ENCODE data around the gene FBRSL1. TPM values are rescaled to one million over a fixed set of nuclear protein-coding genes. Genes with fewer than 3 reads are reported as not detected.
A peak's percentile ranks its signal among the peaks of the same experiment; 100 is the strongest.

FBRSL1 gene
- total and polyA plus RNA-seq, 2 donors from 2014 or later: 23.8 to 44.7 TPM

- no peak overlapping the region for H3K9ac ChIP-seq (ENCODE audit: low read length in 3 of 3)
- peaks cover 0 to 2% (median 0%) of the 10 kb centered on the region in 3 donors for H3K9me3 ChIP-seq (ENCODE audit: control insufficient read depth in 2 of 3, insufficient read depth in 1 of 3, low read length in 3 of 3)
- no peak for TF ChIP-seq CTCF (IDR thresholded peaks at IDR 0.05; ENCODE audit: borderline replicate concordance, extremely low read depth, insufficient read depth)
- peak in 2 of 5 donors; percentile 66 to 68 for DNase-seq
- peaks cover 0 to 2% (median 0%) of the 10 kb centered on the region in 3 donors for H3K36me3 ChIP-seq (ENCODE audit: control insufficient read depth in 2 of 3, insufficient read depth in 3 of 3, low read length in 3 of 3)
- no peaks in the 10 kb centered on the region for H3K27me3 ChIP-seq (ENCODE audit: control insufficient read depth, insufficient read depth, low read length)
- intact Hi-C loops (cut with DNase I): no loop called here
- no peak overlapping the region for H3K4me3 ChIP-seq (ENCODE audit: low read length in 3 of 3)
- FAIRE-seq: no peak
- H3K4me1 ChIP-seq (ENCODE audit: control insufficient read depth in 2 of 3, insufficient read depth in 2 of 3, low read depth in 1 of 3, low read length in 3 of 3): peaks cover 0 to 8% (median 0%) of the 10 kb centered on the region in 3 donors
- no peak overlapping the region for H3K27ac ChIP-seq (ENCODE audit: low read depth in 2 of 2, low read length in 2 of 2)
Measured at GRCh38 chr12:132545164-132545953, 55.4 kb downstream of the FBRSL1 start.

GRCh38 chr12:132545955-132546354 is 56.0 kb downstream of the FBRSL1 start:
- no peak for DNase-seq
- no peaks in the 10 kb centered on the region for H3K27me3 ChIP-seq (ENCODE audit: control insufficient read depth, insufficient read depth, low read length)
- peaks cover 0 to 2% (median 0%) of the 10 kb centered on the region in 3 donors for H3K36me3 ChIP-seq (ENCODE audit: control insufficient read depth in 2 of 3, insufficient read depth in 3 of 3, low read length in 3 of 3)
- no peak overlapping the region for H3K4me3 ChIP-seq (ENCODE audit: low read length in 3 of 3)
- peaks cover 0 to 2% (median 0%) of the 10 kb centered on the region in 3 donors for H3K9me3 ChIP-seq (ENCODE audit: control insufficient read depth in 2 of 3, insufficient read depth in 1 of 3, low read length in 3 of 3)
- FAIRE-seq: no peak
- H3K4me1 ChIP-seq (ENCODE audit: control insufficient read depth in 2 of 3, insufficient read depth in 2 of 3, low read depth in 1 of 3, low read length in 3 of 3): peaks cover 0 to 8% (median 0%) of the 10 kb centered on the region in 3 donors
- no peak for TF ChIP-seq CTCF (IDR thresholded peaks at IDR 0.05; ENCODE audit: borderline replicate concordance, extremely low read depth, insufficient read depth)
- no peak overlapping the region for H3K9ac ChIP-seq (ENCODE audit: low read length in 3 of 3)
- intact Hi-C loops (cut with DNase I): no loop called here
- no peak overlapping the region for H3K27ac ChIP-seq (ENCODE audit: low read depth in 2 of 2, low read length in 2 of 2)

- TF ChIP-seq CTCF (IDR thresholded peaks at IDR 0.05; ENCODE audit: borderline replicate concordance, extremely low read depth, insufficient read depth): no peak
- H3K4me3 ChIP-seq (ENCODE audit: low read length in 3 of 3): no peak overlapping the region
- FAIRE-seq (no peak), DNase-seq (peak in 3 of 5 donors; percentile 46 to 58 (median 56))
- H3K9ac ChIP-seq (ENCODE audit: low read length in 3 of 3): no peak overlapping the region
- peaks cover 0 to 2% (median 0%) of the 10 kb centered on the region in 3 donors for H3K9me3 ChIP-seq (ENCODE audit: control insufficient read depth in 2 of 3, insufficient read depth in 1 of 3, low read length in 3 of 3)
- H3K4me1 ChIP-seq (ENCODE audit: control insufficient read depth in 2 of 3, insufficient read depth in 2 of 3, low read depth in 1 of 3, low read length in 3 of 3): peaks cover 0 to 8% (median 0%) of the 10 kb centered on the region in 3 donors
- no peaks in the 10 kb centered on the region for H3K27me3 ChIP-seq (ENCODE audit: control insufficient read depth, insufficient read depth, low read length)
- intact Hi-C loops (cut with DNase I): no loop called here
- H3K27ac ChIP-seq (ENCODE audit: low read depth in 2 of 2, low read length in 2 of 2): no peak overlapping the region
- H3K36me3 ChIP-seq (ENCODE audit: control insufficient read depth in 2 of 3, insufficient read depth in 3 of 3, low read length in 3 of 3): peaks cover 0 to 2% (median 0%) of the 10 kb centered on the region in 3 donors
Measured at GRCh38 chr12:132546647-132547046, 56.7 kb downstream of the FBRSL1 start.
